K562 (cell line): Measurements from ENCODE around the gene CDK11A. TPM values are rescaled to one million over a fixed set of nuclear protein-coding genes. Genes with fewer than 3 reads are reported as not detected.
"Not testable (repeated sequence)": the region's sequence is repeated elsewhere in the genome, so short reads cannot be mapped to it uniquely, and the experiment has no call there.

Experiments used
- ATAC-seq: fragments of 200-7000 bp; cut with Tn5 transposase; 3 replicates; pipeline ENCODE4 v1.9.1; 2020; ENCODE audit warnings: moderate library complexity
- BruUV-seq: library from RNA; stranded (reverse); fragments of 400-500 nt; replicated peaks from 2 replicates; lab custom pipeline; 2021; lab: Mats Ljungman, UMichigan
- CTCF ChIA-PET: fragments of 300-600 bp; formaldehyde crosslinking; extraction: SDS; loops from one replicate; lab custom pipeline; 2021; ENCODE audit warnings: low intra/inter-chr PET ratio; lab: Yijun Ruan, JAX
- POLR2A ChIA-PET: fragments of 300-600, 350-650 bp; sonication (Branson Sonifier 250); formaldehyde crosslinking; extraction: SDS; loops from one replicate; lab custom pipeline; 2021; ENCODE audit warnings: antibody characterized with exemption, inconsistent platforms; lab: Yijun Ruan, JAX
- DNase-seq, 4 experiments: peaks; one replicate each; pipeline versions ENCODE4 v3.0.0 to v3.0.0-alpha.2; 2011 to 2018; ENCODE audit warnings: low spot score in 3 of 4, mixed read lengths in 3 of 4; ENCODE audit errors: extremely low read depth in 1 of 4
- FAIRE-seq: peaks from 2 replicates; lab custom pipeline; 2011; peaks lifted over from hg19 to GRCh38; lab: Jason Lieb, UNC
- H2AFZ ChIP-seq: 2 replicates; pipeline ENCODE4 v1.6.0; 2011; ENCODE audit warnings: low read depth, low read length, control low read depth, inconsistent platforms
- H3K27ac ChIP-seq: fragments of 200-600 bp; 3 replicates; pipeline ENCODE4 v1.8.0; 2011; ENCODE audit warnings: low read depth, mild to moderate bottlenecking, control low read depth, inconsistent platforms, low read length, moderate library complexity, mixed read lengths; ENCODE audit errors: extremely low read depth
- H3K27me3 ChIP-seq, 2 experiments: fragments of 300-600 bp in 1 of 2; 2 replicates in 1 of 2; 3 replicates in 1 of 2; pipeline versions ENCODE4 v1.6.0 to v1.8.0; 2011; ENCODE audit warnings: inconsistent platforms in 2 of 2, low read length in 2 of 2, mild to moderate bottlenecking in 1 of 2, mixed read lengths in 1 of 2, moderate library complexity in 1 of 2; ENCODE audit not compliant: control insufficient read depth in 2 of 2, insufficient read depth in 2 of 2
- H3K36me3 ChIP-seq: fragments of 300-600 bp; 3 replicates; pipeline ENCODE4 v1.8.0; 2011; ENCODE audit warnings: mild to moderate bottlenecking, low read length, inconsistent platforms; ENCODE audit not compliant: control insufficient read depth, insufficient read depth
- H3K4me1 ChIP-seq, 2 experiments: fragments of 200-600 bp in 1 of 2; replicated peaks in 1 of 2; 2 replicates in 1 of 2; 3 replicates in 1 of 2; pipeline versions ENCODE4 v1.5.1 to v1.8.0; 2011; ENCODE audit warnings: inconsistent platforms in 2 of 2, low read length in 2 of 2, mild to moderate bottlenecking in 1 of 2, mixed read lengths in 1 of 2, moderate library complexity in 1 of 2; ENCODE audit not compliant: control insufficient read depth in 2 of 2, insufficient read depth in 2 of 2
- H3K4me2 ChIP-seq: 2 replicates; pipeline ENCODE4 v1.6.1; 2011; ENCODE audit warnings: low read length, control low read depth, inconsistent platforms, mixed read lengths; ENCODE audit not compliant: insufficient read depth
- H3K4me3 ChIP-seq: fragments of 200-600 bp; sonication (generic), shearing (Covaris generic); 2 replicates; pipeline ENCODE4 v1.5.1; 2016; ENCODE audit warnings: control low read depth, inconsistent platforms
- H3K79me2 ChIP-seq: fragments of 200-600 bp; 3 replicates; pipeline ENCODE4 v1.8.0; 2011; ENCODE audit warnings: low read length, inconsistent platforms; ENCODE audit not compliant: control insufficient read depth, insufficient read depth
- H3K9ac ChIP-seq, 2 experiments: 2 replicates each; pipeline versions ENCODE4 v1.6.0 to v1.6.1; 2011; ENCODE audit warnings: low read depth in 2 of 2, low read length in 2 of 2, control low read depth in 1 of 2, inconsistent platforms in 1 of 2, mild to moderate bottlenecking in 1 of 2, mixed read lengths in 1 of 2; ENCODE audit not compliant: insufficient read depth in 1 of 2
- H3K9me1 ChIP-seq: one replicate; pipeline ENCODE4 v1.6.0; 2011; ENCODE audit warnings: inconsistent platforms, mild to moderate bottlenecking, low read length, moderate library complexity; ENCODE audit not compliant: control insufficient read depth, insufficient read depth
- H3K9me3 ChIP-seq: replicated peaks from 2 replicates; pipeline ENCODE4 v1.5.1; 2011; ENCODE audit warnings: low read depth, low read length, inconsistent platforms; ENCODE audit not compliant: control insufficient read depth, insufficient read depth
- H4K20me1 ChIP-seq: replicated peaks from 2 replicates; pipeline ENCODE4 v1.6.1; 2011; ENCODE audit warnings: low read length, inconsistent platforms, mixed read lengths; ENCODE audit not compliant: control insufficient read depth, insufficient read depth
- ASH1L ChIP-seq: fragments of 450-650 bp; IDR thresholded peaks from 2 replicates; pipeline ENCODE4 v1.6.1; 2018; ENCODE audit warnings: borderline replicate concordance, mild to moderate bottlenecking, low read depth; ENCODE audit not compliant: partially characterized antibody
- ATF1 ChIP-seq, 2 experiments: fragments of 450-650 bp in 1 of 2; IDR thresholded peaks; 2 replicates each; pipeline ENCODE4 v1.6.1; 2016; ENCODE audit warnings: missing compliant biosample characterization in 1 of 2, missing genetic modification characterization in 1 of 2
- ATF7 ChIP-seq: fragments of 450-650 bp; IDR thresholded peaks from 2 replicates; pipeline ENCODE4 v1.7.1; 2014; ENCODE audit warnings: mild to moderate bottlenecking, moderate library complexity
- BHLHE40 ChIP-seq: IDR thresholded peaks from 2 replicates; pipeline ENCODE4 v1.6.1; 2011; ENCODE audit warnings: low read length, improper control_type of control experiment
- FIP1L1 ChIP-seq: fragments of 200-400 bp; formaldehyde crosslinking; IDR thresholded peaks from 2 replicates; pipeline ENCODE4 v1.6.1; 2018; ENCODE audit warnings: mild to moderate bottlenecking, low read depth, low read length; ENCODE audit not compliant: poor library complexity, severe bottlenecking
- GABPA ChIP-seq: fragments of 200-800 bp; sonication (Bioruptor generic); conservative IDR thresholded peaks from 2 replicates; pipeline ENCODE4 v1.6.1; 2016; ENCODE audit warnings: low read depth, missing genetic modification characterization, missing compliant biosample characterization
- JUND ChIP-seq, 2 experiments: IDR thresholded peaks; 2 replicates in 1 of 2; 3 replicates in 1 of 2; pipeline ENCODE4 v1.6.1; 2011; ENCODE audit warnings: borderline replicate concordance in 2 of 2, low read depth in 2 of 2, low read length in 2 of 2, improper control_type of control experiment in 1 of 2, missing biosample characterization in 1 of 2, missing genetic modification characterization in 1 of 2, missing genetic modification reagents in 1 of 2
- MAFF ChIP-seq: IDR thresholded peaks from 2 replicates; pipeline ENCODE4 v1.6.1; 2012; ENCODE audit warnings: low read length, improper control_type of control experiment
- MCM3 ChIP-seq: fragments of 450-650 bp; IDR thresholded peaks from 2 replicates; pipeline ENCODE4 v1.6.1; 2016
- NONO ChIP-seq, 2 experiments: fragments of 200-400 bp in 1 of 2; fragments of 450-650 bp in 1 of 2; formaldehyde crosslinking in 1 of 2; IDR thresholded peaks; 2 replicates each; pipeline ENCODE4 v1.6.1; 2017; ENCODE audit warnings: low read depth in 2 of 2, mild to moderate bottlenecking in 2 of 2, moderate library complexity in 2 of 2, low read length in 1 of 2
- PCBP1 ChIP-seq: fragments of 200-400 bp; formaldehyde crosslinking; IDR thresholded peaks from 2 replicates; pipeline ENCODE4 v1.6.1; 2018; ENCODE audit warnings: mild to moderate bottlenecking, low read depth, low read length; ENCODE audit not compliant: poor library complexity, severe bottlenecking
- PHF8 ChIP-seq: fragments of 200-600 bp; sonication (generic); IDR thresholded peaks from 2 replicates; pipeline ENCODE4 v1.6.1; 2012; ENCODE audit warnings: mixed run types, mild to moderate bottlenecking, inconsistent platforms, low read length, moderate library complexity, borderline replicate concordance
- RAD21 ChIP-seq, 2 experiments: fragments of 250-450 bp in 1 of 2; fragments of 450-650 bp in 1 of 2; sonication (Bioruptor Pico) in 1 of 2; formaldehyde crosslinking in 1 of 2; IDR thresholded peaks in 1 of 2; conservative IDR thresholded peaks in 1 of 2; 2 replicates each; pipeline versions ENCODE4 v1.4.0 to v1.8.0; 2020 to 2022; ENCODE audit warnings: mild to moderate bottlenecking in 2 of 2, moderate library complexity in 1 of 2
- RBFOX2 ChIP-seq: fragments of 200-400 bp; formaldehyde crosslinking; IDR thresholded peaks from 2 replicates; pipeline ENCODE4 v1.6.1; 2017; ENCODE audit warnings: low read depth, mild to moderate bottlenecking, low read length, moderate library complexity
- RNF2 ChIP-seq: sonication (generic); IDR thresholded peaks from 2 replicates; pipeline ENCODE4 v1.6.1; 2016
- SMAD4 ChIP-seq: fragments of 250-450 bp; sonication (Bioruptor Pico); conservative IDR thresholded peaks from 2 replicates; pipeline ENCODE4 v1.8.0; 2021; ENCODE audit warnings: inconsistent platforms, mild to moderate bottlenecking, moderate library complexity
- SP1 ChIP-seq: sonication (generic); formaldehyde crosslinking; IDR thresholded peaks from 2 replicates; pipeline ENCODE4 v1.8.1; 2022; ENCODE audit warnings: mild to moderate bottlenecking, missing genetic modification reagents
- SREBF1 ChIP-seq: fragments of 150-350 bp; IDR thresholded peaks from 2 replicates; pipeline ENCODE4 v1.6.1; 2014; ENCODE audit warnings: antibody characterized with exemption, low read depth, low read length, borderline replicate concordance
- TAF9B ChIP-seq: fragments of 450-650 bp; IDR thresholded peaks from 2 replicates; pipeline ENCODE4 v1.6.1; 2018; ENCODE audit warnings: mild to moderate bottlenecking; ENCODE audit not compliant: partially characterized antibody
- ZFX ChIP-seq: sonication (generic); formaldehyde crosslinking; IDR thresholded peaks from 2 replicates; pipeline ENCODE4 v1.8.0; 2022; ENCODE audit warnings: mild to moderate bottlenecking, missing genetic modification reagents, moderate library complexity
- ZNF384 ChIP-seq: IDR thresholded peaks from 2 replicates; pipeline ENCODE4 v1.6.1; 2012; ENCODE audit warnings: low read depth, low read length, improper control_type of control experiment
- WGBS: fragments of 100-300 bp; shearing (Covaris generic); methylation state at CpG from one replicate; pipeline ENCODE4 v1.1.6; 2016; ENCODE audit warnings: low coverage, mixed read lengths; ENCODE audit not compliant: insufficient coverage; ENCODE audit errors: missing lambda C conversion rate; 5-methylcytosine and 5-hydroxymethylcytosine counted together
- in situ Hi-C: fragments of 300-500 bp; cut with MboI; formaldehyde crosslinking; loops from 4 replicates; pipeline ENCODE4 v1.15.0; 2018; ENCODE audit warnings: inconsistent platforms, mixed read lengths
- intact Hi-C: fragments of 100-400 bp; cut with micrococcal nuclease; formaldehyde crosslinking; loops from 2 replicates; pipeline ENCODE4 v1.14.2; 2022
- polyA plus RNA-seq, 8 experiments: library from polyadenylated mRNA; depleted of rRNA in 4 of 8; stranded (reverse) in 5 of 8; unstranded in 3 of 8; fragments of >200 nt; fragmentation: Nextera tagmentation in 2 of 8; fragmentation: Illumina TruSeq in 1 of 8; extraction: Ambion mirVana in 2 of 8; extraction: Trizol in 1 of 8; gene quantifications; 2 replicates each; pipeline versions ENCODE4 v1.2.1 to v1.2.3, GENCODE V29; 2011 to 2014; ENCODE audit warnings: inconsistent platforms in 1 of 8, missing spikeins in 1 of 8
- total RNA-seq, 7 experiments: library from RNA; depleted of rRNA in 6 of 7; stranded (reverse); fragments of >200 nt in 6 of 7; fragmentation: Illumina TruSeq in 2 of 7; extraction: Trizol in 2 of 7; gene quantifications; 2 replicates each; pipeline versions ENCODE4 v1.2.1 to v1.2.3, GENCODE V29; 2011 to 2021; ENCODE audit warnings: low replicate concordance in 1 of 7

Gene CDK11A
- total and polyA plus RNA-seq, 9 of the 15 experiments (the other 6 are each of a cell fraction or from before 2014, with no cell fraction given): 4.5 to 71.0 (median 43.9) TPM

DNA sequence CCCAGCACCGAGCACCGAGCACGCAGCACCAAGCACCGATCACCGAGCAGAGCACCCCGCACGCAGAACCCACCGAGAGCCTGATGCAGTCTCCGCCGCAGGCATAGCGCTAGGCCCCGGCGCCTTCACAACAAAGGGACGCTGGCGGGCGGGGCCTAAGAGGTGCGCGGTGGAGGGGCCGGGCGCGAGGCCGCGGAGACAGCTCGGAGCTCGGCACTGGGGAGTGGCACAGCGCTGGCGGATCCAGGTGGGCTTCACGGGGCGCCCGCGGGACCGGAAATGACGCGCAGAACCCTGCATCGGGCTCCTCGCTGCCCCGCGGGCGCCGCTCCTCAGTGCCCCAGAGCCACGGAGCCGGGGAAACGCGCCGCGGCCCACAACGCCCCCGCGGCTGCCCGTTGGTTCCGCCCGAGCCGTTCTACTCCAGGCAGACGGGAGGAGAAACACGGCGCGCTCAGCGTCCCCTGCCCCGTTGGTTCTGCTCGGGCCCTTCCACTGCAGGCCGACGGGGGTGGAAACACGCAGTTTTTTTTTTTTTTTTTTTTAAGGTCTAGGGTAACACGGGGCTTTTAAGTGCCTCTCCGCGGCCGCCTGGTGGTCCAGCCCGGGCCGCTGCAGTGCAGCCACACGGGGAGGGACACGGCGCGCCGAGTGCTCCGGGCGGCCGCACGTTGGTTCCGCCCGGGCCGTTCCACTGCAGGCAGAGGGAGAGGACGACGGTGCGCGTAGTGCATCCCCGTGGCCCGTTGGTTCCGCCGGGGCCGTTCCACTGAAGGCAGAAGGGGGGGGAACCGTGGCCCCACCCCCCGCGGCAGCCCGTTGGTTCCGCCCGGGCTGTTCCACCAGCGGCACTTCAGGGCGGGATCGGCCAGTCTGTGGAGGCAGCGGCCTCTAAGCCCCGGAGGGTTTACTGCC lies 21.8 kb upstream of the CDK11A start:
- H3K36me3 ChIP-seq; H3K27me3 ChIP-seq; H3K79me2 ChIP-seq; intact Hi-C loops; POLR2A ChIA-PET; H3K9me3 ChIP-seq; H4K20me1 ChIP-seq; H3K9me1 ChIP-seq; in situ Hi-C loops; BruUV-seq; TF ChIP-seq JUND (tag; IDR thresholded peaks at IDR 0.05; ENCODE audit: borderline replicate concordance, low read depth, low read length); ATF1 (CRISPR knock-in tag; IDR thresholded peaks at IDR 0.05): not testable (repeated sequence)
- Histone ChIP-seq H3K4me2 (peak overlapping the region; percentile 52; the same call in 1 of the 2 replicates), H3K9ac (peak overlapping the region; percentile 72 to 92), H3K4me1 (peaks cover 6 to 12% of the 10 kb centered on the region in 2 experiments; a peak in 3 of 5 replicates), H2AFZ (0 out of 2 replicates have a peak overlapping the region, but pooled peaks have one; percentile 59), H3K27ac (peak overlapping the region; percentile 91), H3K4me3 (peak overlapping the region; percentile 44)
- 2% methylated on average over 10 of the region's 101 CpGs for WGBS
- ATAC-seq: peak; percentile 85
- DNase-seq: peak; percentile 16 to 81 (median 27)
- peak; percentile 96 for FAIRE-seq
- CTCF ChIA-PET: interaction anchor here (0.6 kb wide), 1 partner anchor 98 kb away, joined by 3 read pairs; no protein-coding TSS in a partner anchor
- TF ChIP-seq ZNF384 (peak; percentile 84), BHLHE40 (peak; percentile 84), JUND (IDR thresholded peaks at IDR 0.05; ENCODE audit: borderline replicate concordance, low read depth, low read length) (peak; percentile 89), GABPA (0 out of 2 replicates have a peak, but pooled peaks have one; percentile 10), RNF2 (0 out of 2 replicates have a peak, but pooled peaks have one; percentile 29), ASH1L (peak; percentile 78), SMAD4 (CRISPR knock-in tag) (peak; percentile 55; the same call in 1 of the 2 replicates), ATF1 (tag; IDR thresholded peaks at IDR 0.05) (peak; percentile 55; the same call in 1 of the 2 replicates), TAF9B (peak; percentile 25), ZFX (peak; percentile 77), SP1 (CRISPR knock-in tag) (peak; percentile 81), PHF8 (peak; percentile 18; the same call in 1 of the 2 replicates), PCBP1 (peak; percentile 91), ATF7 (peak; percentile 100), MCM3 (0 out of 2 replicates have a peak, but pooled peaks have one; percentile 23), SREBF1 (peak; percentile 98), NONO (IDR thresholded peaks at IDR 0.05; ENCODE audit: low read depth in 2 of 2, low read length in 1 of 2) (peak in 1 of 2 experiments; percentile 99; a peak in 2 of 4 replicates), MAFF (peak; percentile 26; the same call in 1 of the 2 replicates), FIP1L1 (peak; percentile 68), RAD21 (CRISPR knock-in tag; conservative IDR thresholded peaks at IDR 0.05 in 1 of 2, IDR thresholded peaks at IDR 0.05 in 1 of 2) (peak in 1 of 2 experiments; percentile 19; a peak in 1 of 4 replicates), RBFOX2 (peak; percentile 41; the same call in 1 of the 2 replicates)
